ENCODE measurements around the gene PGBD5. TPM values are rescaled to one million over a fixed set of nuclear protein-coding genes. Genes with fewer than 3 reads are reported as not detected.

PGBD5 gene
- polyA plus RNA-seq, 3 donors from 2014 or later: not detected

GRCh38 chr1:230321741-230322420 lies 104.3 kb downstream of the PGBD5 start:
- H3K36me3 Mint-ChIP-seq: no peaks in the 10 kb centered on the region
- H3K4me3 Mint-ChIP-seq: no peak overlapping the region
- H3K27ac Mint-ChIP-seq: no peak overlapping the region
- no peaks in the 10 kb centered on the region for H3K4me1 Mint-ChIP-seq
- DNase-seq: no peak
- H3K9me3 Mint-ChIP-seq: no peaks in the 10 kb centered on the region
- peaks cover 0 to under 1% (median 0%) of the 10 kb centered on the region in 3 donors for H3K27me3 Mint-ChIP-seq (ENCODE audit: low read depth in 3 of 3)

GRCh38 chr1:230321341-230321740 lies 104.8 kb downstream of the PGBD5 start:
- Mint-ChIP-seq H3K9me3 (no peaks in the 10 kb centered on the region), H3K27me3 (ENCODE audit: low read depth in 3 of 3) (no peaks in the 10 kb centered on the region), H3K36me3 (no peaks in the 10 kb centered on the region)

GRCh38 chr1:230320804-230321203 lies 105.3 kb downstream of the PGBD5 start:
- no peak overlapping the region for H3K4me3 Mint-ChIP-seq
- no peaks in the 10 kb centered on the region for H3K4me1 Mint-ChIP-seq
- H3K36me3 Mint-ChIP-seq: no peaks in the 10 kb centered on the region
- DNase-seq: no peak
- no peaks in the 10 kb centered on the region for H3K9me3 Mint-ChIP-seq
- no peaks in the 10 kb centered on the region for H3K27me3 Mint-ChIP-seq (ENCODE audit: low read depth in 3 of 3)
- H3K27ac Mint-ChIP-seq: no peak overlapping the region

More at GRCh38 chr1:230321341-230321740, 104.8 kb downstream of the PGBD5 start:
- Mint-ChIP-seq H3K4me3 (no peak overlapping the region), H3K27ac (no peak overlapping the region), H3K4me1 (no peaks in the 10 kb centered on the region)
- no peak for DNase-seq

- Mint-ChIP-seq H3K9me3 (no peaks in the 10 kb centered on the region), H3K36me3 (no peaks in the 10 kb centered on the region), H3K27me3 (ENCODE audit: low read depth in 3 of 3) (no peaks in the 10 kb centered on the region), H3K4me3 (no peak overlapping the region), H3K4me1 (no peaks in the 10 kb centered on the region), H3K27ac (no peak overlapping the region)
- no peak for DNase-seq
Observed at GRCh38 chr1:230319014-230319747, 107.0 kb downstream of the PGBD5 start.

DNA sequence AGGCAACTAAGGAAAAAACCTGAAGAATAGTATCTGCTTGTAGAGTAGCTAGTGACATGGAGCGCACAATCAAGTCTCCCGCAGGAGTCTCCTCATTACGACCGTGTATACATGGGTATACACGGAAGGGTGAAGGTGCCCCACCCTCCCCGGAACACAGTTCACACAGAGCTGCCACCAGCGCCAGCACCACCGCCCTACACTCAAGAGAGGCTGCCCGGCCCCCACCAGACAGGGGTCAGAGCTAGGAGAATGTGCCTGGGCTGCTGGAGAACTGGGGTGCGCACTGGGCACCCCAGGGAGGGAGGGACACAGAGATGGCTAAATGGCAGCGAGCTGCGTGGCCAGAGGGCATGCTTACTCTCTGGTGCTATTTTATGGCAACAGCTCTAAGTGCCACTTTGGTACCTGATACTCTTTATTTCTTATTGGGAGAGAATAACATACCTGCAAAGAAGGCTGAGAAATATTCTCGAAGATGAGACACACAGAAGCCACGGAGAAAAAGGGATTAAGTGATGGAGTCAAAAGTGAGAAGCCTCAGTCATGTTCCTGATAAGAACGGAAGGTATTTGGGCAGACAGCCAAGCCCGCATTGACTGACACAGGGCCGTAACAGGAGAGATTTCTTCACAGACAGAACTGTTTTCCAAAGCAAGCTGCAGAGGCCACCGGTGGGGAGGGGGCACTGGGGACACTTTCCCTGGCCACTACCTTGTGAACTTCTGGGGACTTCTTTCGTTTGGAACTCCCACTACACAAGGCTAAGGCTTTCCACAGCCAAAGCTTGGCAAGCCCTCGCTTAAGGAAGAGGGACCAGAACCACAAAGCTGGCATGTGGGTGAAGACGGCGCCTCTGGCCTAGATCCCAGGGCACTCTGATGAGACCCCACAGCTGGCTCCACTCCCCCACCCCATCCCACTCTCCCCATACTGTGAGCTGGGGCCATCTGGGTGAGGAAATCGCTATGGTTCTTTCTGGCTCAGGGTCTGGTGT lies 108.0 kb downstream of the PGBD5 start:
- Mint-ChIP-seq H3K27ac (no peak overlapping the region), H3K4me1 (no peaks in the 10 kb centered on the region), H3K36me3 (no peaks in the 10 kb centered on the region), H3K27me3 (ENCODE audit: low read depth in 3 of 3) (peaks cover 0 to 3% (median 0%) of the 10 kb centered on the region in 3 donors), H3K4me3 (no peak overlapping the region), H3K9me3 (no peaks in the 10 kb centered on the region)
- DNase-seq: no peak

GRCh38 chr1:230316864-230317745 lies 109.0 kb downstream of the PGBD5 start:
- no peak for DNase-seq
- Mint-ChIP-seq H3K27me3 (ENCODE audit: low read depth in 3 of 3) (peaks cover 0 to 3% (median 0%) of the 10 kb centered on the region in 3 donors), H3K9me3 (no peaks in the 10 kb centered on the region), H3K27ac (no peak overlapping the region), H3K36me3 (no peaks in the 10 kb centered on the region), H3K4me3 (no peak overlapping the region), H3K4me1 (no peaks in the 10 kb centered on the region)

DNA sequence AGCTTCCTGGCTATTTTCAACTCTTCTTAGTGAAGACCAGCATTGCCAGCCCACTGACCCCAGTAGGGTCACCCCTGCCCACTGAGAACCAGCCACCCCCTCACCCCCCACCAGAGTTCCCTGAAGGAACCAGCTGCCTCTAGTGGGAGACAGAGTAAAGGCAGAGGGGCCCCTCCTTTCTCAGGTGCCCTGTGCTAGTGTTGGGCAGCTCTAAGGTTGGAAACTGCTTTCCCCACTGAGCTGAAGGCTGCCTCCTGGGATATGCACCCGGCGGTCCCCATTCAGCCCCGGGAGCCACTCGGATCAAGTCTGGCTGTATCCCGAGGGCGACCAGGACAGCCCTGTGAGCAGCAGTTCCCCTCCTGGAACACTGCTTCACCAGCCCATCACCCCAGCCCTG lies 111.0 kb downstream of the PGBD5 start:
- H3K36me3 Mint-ChIP-seq: no peaks in the 10 kb centered on the region
- H3K9me3 Mint-ChIP-seq: no peaks in the 10 kb centered on the region
- DNase-seq: no peak

DNA sequence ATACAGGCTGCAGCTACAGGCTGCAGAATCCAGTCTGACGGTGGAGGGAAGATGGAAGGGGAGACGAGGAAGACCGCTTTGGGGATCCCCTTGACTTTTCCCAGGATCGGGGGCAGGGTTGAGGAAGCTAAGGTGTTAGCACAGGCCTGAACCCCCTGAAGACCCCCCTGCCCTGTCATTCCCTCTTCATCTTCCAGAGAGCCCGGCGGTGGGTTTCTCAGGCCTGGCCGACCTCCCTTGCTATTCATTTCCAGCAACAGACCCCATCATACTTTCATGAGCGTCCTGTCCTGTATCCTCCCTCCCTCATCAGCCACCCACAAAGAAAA lies 112.0 kb downstream of the PGBD5 start:
- Mint-ChIP-seq H3K27me3 (ENCODE audit: low read depth in 3 of 3) (peaks cover 0 to 5% (median 0%) of the 10 kb centered on the region in 3 donors), H3K4me1 (peaks cover 3 to 6% of the 10 kb centered on the region in 2 donors), H3K36me3 (no peaks in the 10 kb centered on the region), H3K9me3 (no peaks in the 10 kb centered on the region), H3K4me3 (no peak overlapping the region), H3K27ac (no peak overlapping the region)
- no peak for DNase-seq

More for the DNA sequence above, 111.0 kb downstream of the PGBD5 start:
- Mint-ChIP-seq H3K27ac (no peak overlapping the region), H3K4me3 (no peak overlapping the region), H3K27me3 (ENCODE audit: low read depth in 3 of 3) (peaks cover 0 to 3% (median 0%) of the 10 kb centered on the region in 3 donors), H3K4me1 (peaks cover 3 to 6% of the 10 kb centered on the region in 2 donors)

DNA sequence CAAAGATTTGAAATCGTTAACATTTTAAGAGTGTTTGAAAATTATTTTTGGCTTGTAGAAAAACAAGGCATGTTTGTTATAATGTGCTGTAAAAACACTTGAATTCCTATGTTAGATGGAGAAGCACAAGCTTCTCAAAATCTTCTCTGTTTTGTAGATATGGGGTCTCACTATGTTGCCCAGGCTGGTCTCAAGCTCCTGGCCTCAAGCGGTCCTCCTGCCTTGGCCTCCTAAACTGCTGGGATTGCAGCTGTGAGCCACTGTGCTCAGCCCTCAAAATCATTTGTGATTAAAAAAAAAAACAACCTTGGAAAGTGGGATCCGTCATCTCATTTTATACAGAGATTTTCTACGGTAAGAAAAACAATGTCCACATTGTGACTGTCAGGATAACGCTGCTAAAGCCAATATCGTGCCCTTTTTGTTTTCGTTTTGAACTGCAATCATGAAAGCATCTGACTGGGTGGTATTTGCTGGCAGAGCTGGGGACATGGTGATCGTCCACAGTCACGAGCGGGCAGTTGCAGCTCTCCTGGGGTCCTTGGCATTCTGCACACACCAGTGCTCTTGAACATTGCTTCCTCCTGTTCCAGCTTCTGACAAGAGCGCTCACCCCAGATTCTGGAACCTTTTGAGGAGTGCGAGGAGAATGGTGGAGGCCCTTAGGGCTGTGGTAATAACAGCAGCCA lies 112.5 kb downstream of the PGBD5 start:
- H3K4me1 Mint-ChIP-seq: peaks cover 3 to 6% of the 10 kb centered on the region in 2 donors
- peaks cover 0 to 5% (median 0%) of the 10 kb centered on the region in 3 donors for H3K27me3 Mint-ChIP-seq (ENCODE audit: low read depth in 3 of 3)
- no peak overlapping the region for H3K4me3 Mint-ChIP-seq

GRCh38 chr1:230312676-230313075 lies 113.5 kb downstream of the PGBD5 start:
- Mint-ChIP-seq H3K27ac (no peak overlapping the region), H3K4me3 (no peak overlapping the region), H3K9me3 (no peaks in the 10 kb centered on the region), H3K27me3 (ENCODE audit: low read depth in 3 of 3) (peaks cover 0 to 5% (median 0%) of the 10 kb centered on the region in 3 donors), H3K36me3 (no peaks in the 10 kb centered on the region), H3K4me1 (peaks cover 3 to 6% of the 10 kb centered on the region in 2 donors)
- DNase-seq: no peak

More for the DNA sequence above, 112.5 kb downstream of the PGBD5 start:
- H3K9me3 Mint-ChIP-seq: no peaks in the 10 kb centered on the region
- DNase-seq: no peak
- H3K27ac Mint-ChIP-seq: no peak overlapping the region
- no peaks in the 10 kb centered on the region for H3K36me3 Mint-ChIP-seq

DNA sequence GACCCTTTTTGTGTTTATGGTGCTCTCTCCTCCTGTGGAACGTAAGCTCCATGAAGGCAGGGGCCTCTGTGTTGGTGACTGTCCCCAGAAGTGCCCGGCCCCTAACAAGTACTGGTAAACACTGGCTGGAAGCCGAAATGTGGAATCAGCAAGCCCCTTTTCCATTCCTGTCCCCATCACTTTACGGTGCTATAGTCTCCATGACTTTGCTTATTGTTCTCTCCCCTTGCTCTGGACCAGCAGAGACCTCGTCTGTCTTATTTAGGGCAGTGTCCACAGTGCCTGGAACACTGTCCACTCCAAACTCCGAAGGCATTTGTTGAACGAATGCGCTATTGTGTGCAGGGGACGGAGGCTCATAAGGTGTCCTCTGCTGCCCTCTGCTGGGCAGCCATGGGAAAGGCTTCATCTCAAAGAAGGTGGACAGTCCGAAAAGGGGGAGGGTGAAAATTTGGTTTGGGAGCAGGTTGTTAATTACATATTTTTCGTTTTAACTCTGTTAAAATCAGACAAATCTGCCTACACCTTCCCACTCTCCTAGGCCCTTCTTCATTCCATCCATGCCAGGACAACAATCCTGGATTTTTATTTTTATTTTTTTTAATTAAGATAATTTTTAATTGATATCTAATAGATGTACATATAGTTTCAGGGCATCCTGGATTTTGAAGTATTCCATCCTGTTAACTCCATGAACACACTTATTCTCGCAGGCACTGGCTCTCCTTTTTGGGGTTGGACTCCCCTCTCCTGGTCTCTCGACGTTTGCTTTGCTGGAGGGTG lies 115.6 kb downstream of the PGBD5 start:
- Mint-ChIP-seq H3K36me3 (no peaks in the 10 kb centered on the region), H3K4me3 (no peak overlapping the region), H3K9me3 (no peaks in the 10 kb centered on the region), H3K27ac (no peak overlapping the region), H3K4me1 (peaks cover 3 to 6% of the 10 kb centered on the region in 2 donors), H3K27me3 (ENCODE audit: low read depth in 3 of 3) (peaks cover 0 to 6% (median 0%) of the 10 kb centered on the region in 3 donors)
- DNase-seq: peak; percentile 54 to 61 (median 61)

DNA sequence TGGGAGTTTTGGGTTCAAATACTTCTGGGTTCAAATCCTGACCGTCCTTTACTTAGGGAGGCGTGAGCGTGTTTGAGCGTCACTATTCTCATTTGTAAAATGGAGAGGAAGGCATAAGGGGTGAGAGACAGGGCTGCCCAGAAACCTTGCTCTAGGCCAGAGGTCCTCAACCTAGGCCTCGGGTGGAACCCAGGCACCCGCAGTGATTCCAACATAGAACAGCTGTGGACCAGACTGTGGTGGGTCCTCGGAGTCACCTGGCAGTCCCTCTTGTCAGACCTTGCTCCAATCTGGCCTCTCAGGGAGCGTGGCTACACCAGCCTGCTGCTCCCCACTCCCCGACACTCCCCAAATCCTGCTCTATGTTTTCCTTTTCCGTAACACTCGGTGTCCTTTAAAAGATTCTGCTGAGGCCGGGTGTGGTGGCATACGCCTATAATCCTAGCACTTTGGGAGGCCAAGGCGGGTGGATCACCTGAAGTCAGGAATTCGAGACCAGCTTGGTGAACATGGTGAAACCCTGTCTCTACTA lies 116.4 kb downstream of the PGBD5 start:
- no peak for DNase-seq
- H3K9me3 Mint-ChIP-seq: no peaks in the 10 kb centered on the region
- peaks cover 0 to 6% (median 0%) of the 10 kb centered on the region in 3 donors for H3K27me3 Mint-ChIP-seq (ENCODE audit: low read depth in 3 of 3)
- H3K4me1 Mint-ChIP-seq: peaks cover 3 to 6% of the 10 kb centered on the region in 2 donors
- no peak overlapping the region for H3K4me3 Mint-ChIP-seq
- H3K36me3 Mint-ChIP-seq: no peaks in the 10 kb centered on the region
- no peak overlapping the region for H3K27ac Mint-ChIP-seq

Measured in immature natural killer cell (primary cell).